ENCODE measurements around the gene MEF2A.

The MEF2A gene

GRCh38 chr15:99606646-99607045 lies 40.9 kb downstream of the MEF2A start:
- DNase-seq, result no peak

- no peak for DNase-seq
These were observed 47.7 kb downstream of the MEF2A start for GRCh38 chr15:99613481-99613880.

- no peak for DNase-seq
These were observed 48.3 kb downstream of the MEF2A start for GRCh38 chr15:99613887-99614647.

GRCh38 chr15:99614749-99615288 lies 49.0 kb downstream of the MEF2A start:
- no peak for DNase-seq

GRCh38 chr15:99615460-99615859 lies 49.7 kb downstream of the MEF2A start:
- no peak for DNase-seq

GRCh38 chr15:99616129-99616528 lies 50.3 kb downstream of the MEF2A start:
- no peak for DNase-seq

GRCh38 chr15:99616773-99617342 lies 51.1 kb downstream of the MEF2A start:
- DNase-seq, result no peak

- DNase-seq, result no peak
These were observed 53.2 kb downstream of the MEF2A start for GRCh38 chr15:99618941-99619411.

- DNase-seq, result no peak
These were observed 53.9 kb downstream of the MEF2A start for GRCh38 chr15:99619712-99620111.

GRCh38 chr15:99620178-99620577 lies 54.4 kb downstream of the MEF2A start:
- DNase-seq, result no peak

- DNase-seq, result no peak
These were observed 56.0 kb downstream of the MEF2A start for GRCh38 chr15:99621767-99622166.

- DNase-seq, result no peak
These were observed 62.7 kb downstream of the MEF2A start for GRCh38 chr15:99628374-99629001.

- no peak for DNase-seq
These were observed 64.9 kb downstream of the MEF2A start for GRCh38 chr15:99630607-99631131.

GRCh38 chr15:99631255-99631654 lies 65.5 kb downstream of the MEF2A start:
- no peak for DNase-seq

GRCh38 chr15:99632521-99632920 lies 66.7 kb downstream of the MEF2A start:
- DNase-seq, result no peak

GRCh38 chr15:99633655-99634054 lies 67.9 kb downstream of the MEF2A start:
- no peak for DNase-seq

GRCh38 chr15:99634576-99634975 lies 68.8 kb downstream of the MEF2A start:
- DNase-seq, result no peak

- DNase-seq, result no peak
These were observed 69.4 kb downstream of the MEF2A start for GRCh38 chr15:99635145-99635544.

- DNase-seq, result no peak
These were observed 70.0 kb downstream of the MEF2A start for GRCh38 chr15:99635794-99636193.

GRCh38 chr15:99644913-99645542 lies 79.2 kb downstream of the MEF2A start:
- no peak for DNase-seq

- no peak for DNase-seq
These were observed 79.8 kb downstream of the MEF2A start for GRCh38 chr15:99645543-99645935.

- no peak for DNase-seq
These were observed 80.2 kb downstream of the MEF2A start for GRCh38 chr15:99645951-99646350.
